ENCODE measurements around the gene CRYL1. TPM values are rescaled to one million over a fixed set of nuclear protein-coding genes. Genes with fewer than 3 reads are reported as not detected.

Gene CRYL1
- total and polyA plus RNA-seq, 9 of the 15 experiments (the other 6 are each of a cell fraction or from before 2014, with no cell fraction given), result 1.0 to 6.9 (median 2.4) TPM

GRCh38 chr13:20501592-20501991, 24.1 kb downstream of the CRYL1 start:
- DNase-seq (ENCODE audit: extremely low read depth in 1 of 4, low spot score in 3 of 4) (no peak), ATAC-seq (no peak), FAIRE-seq (no peak)
- H3K27me3 ChIP-seq (ENCODE audit: control insufficient read depth in 2 of 2, insufficient read depth in 2 of 2, low read length in 2 of 2), result no peaks in the 10 kb centered on the region
- H3K27ac ChIP-seq (ENCODE audit: extremely low read depth, low read depth, low read length), result no peak overlapping the region
- H3K4me2 ChIP-seq (ENCODE audit: insufficient read depth, low read length), result no peak overlapping the region
- BruUV-seq (replicated peaks), result no TSS peak
- H3K79me2 ChIP-seq (ENCODE audit: control insufficient read depth, insufficient read depth, low read length), result no peaks in the 10 kb centered on the region
- intact Hi-C loops (cut with micrococcal nuclease), result no loop called here
- H3K4me3 ChIP-seq, result no peak overlapping the region
- H4K20me1 ChIP-seq (replicated peaks; ENCODE audit: control insufficient read depth, insufficient read depth, low read length), result no peaks in the 10 kb centered on the region
- no peaks in the 10 kb centered on the region for H3K9me1 ChIP-seq (ENCODE audit: control insufficient read depth, insufficient read depth, low read length)
- 11% methylated on average over 4 of the region's 4 CpGs for WGBS (ENCODE audit: insufficient coverage, low coverage, missing lambda C conversion rate)
- H3K9ac ChIP-seq (ENCODE audit: insufficient read depth in 1 of 2, low read depth in 2 of 2, low read length in 2 of 2), result no peak overlapping the region
- no peaks in the 10 kb centered on the region for H3K4me1 ChIP-seq (replicated peaks in 1 of 2; ENCODE audit: control insufficient read depth in 2 of 2, insufficient read depth in 2 of 2, low read length in 2 of 2)
- in situ Hi-C loops (cut with MboI), result loop anchor here (10.0 kb wide), 1 partner anchor 323 kb away; no protein-coding TSS in a partner anchor
- ChIA-PET CTCF (ENCODE audit: low intra/inter-chr PET ratio) (no interaction called here), POLR2A (no interaction called here)
- H3K9me3 ChIP-seq (replicated peaks; ENCODE audit: control insufficient read depth, insufficient read depth, low read depth, low read length), result no peaks in the 10 kb centered on the region
- H3K36me3 ChIP-seq (ENCODE audit: control insufficient read depth, insufficient read depth, low read length), result no peaks in the 10 kb centered on the region
- no peak for TF ChIP-seq ATF6 (CRISPR knock-in tag; IDR thresholded peaks at IDR 0.05)
- no peak for TF ChIP-seq ARNT (IDR thresholded peaks at IDR 0.05)
- no peak for TF ChIP-seq BCOR (IDR thresholded peaks at IDR 0.05)
- no peak for TF ChIP-seq ZBTB40 (IDR thresholded peaks at IDR 0.05)
- TF ChIP-seq ZBTB40 (CRISPR knock-in tag; IDR thresholded peaks at IDR 0.05), result no peak
- TF ChIP-seq, protein P1, sequence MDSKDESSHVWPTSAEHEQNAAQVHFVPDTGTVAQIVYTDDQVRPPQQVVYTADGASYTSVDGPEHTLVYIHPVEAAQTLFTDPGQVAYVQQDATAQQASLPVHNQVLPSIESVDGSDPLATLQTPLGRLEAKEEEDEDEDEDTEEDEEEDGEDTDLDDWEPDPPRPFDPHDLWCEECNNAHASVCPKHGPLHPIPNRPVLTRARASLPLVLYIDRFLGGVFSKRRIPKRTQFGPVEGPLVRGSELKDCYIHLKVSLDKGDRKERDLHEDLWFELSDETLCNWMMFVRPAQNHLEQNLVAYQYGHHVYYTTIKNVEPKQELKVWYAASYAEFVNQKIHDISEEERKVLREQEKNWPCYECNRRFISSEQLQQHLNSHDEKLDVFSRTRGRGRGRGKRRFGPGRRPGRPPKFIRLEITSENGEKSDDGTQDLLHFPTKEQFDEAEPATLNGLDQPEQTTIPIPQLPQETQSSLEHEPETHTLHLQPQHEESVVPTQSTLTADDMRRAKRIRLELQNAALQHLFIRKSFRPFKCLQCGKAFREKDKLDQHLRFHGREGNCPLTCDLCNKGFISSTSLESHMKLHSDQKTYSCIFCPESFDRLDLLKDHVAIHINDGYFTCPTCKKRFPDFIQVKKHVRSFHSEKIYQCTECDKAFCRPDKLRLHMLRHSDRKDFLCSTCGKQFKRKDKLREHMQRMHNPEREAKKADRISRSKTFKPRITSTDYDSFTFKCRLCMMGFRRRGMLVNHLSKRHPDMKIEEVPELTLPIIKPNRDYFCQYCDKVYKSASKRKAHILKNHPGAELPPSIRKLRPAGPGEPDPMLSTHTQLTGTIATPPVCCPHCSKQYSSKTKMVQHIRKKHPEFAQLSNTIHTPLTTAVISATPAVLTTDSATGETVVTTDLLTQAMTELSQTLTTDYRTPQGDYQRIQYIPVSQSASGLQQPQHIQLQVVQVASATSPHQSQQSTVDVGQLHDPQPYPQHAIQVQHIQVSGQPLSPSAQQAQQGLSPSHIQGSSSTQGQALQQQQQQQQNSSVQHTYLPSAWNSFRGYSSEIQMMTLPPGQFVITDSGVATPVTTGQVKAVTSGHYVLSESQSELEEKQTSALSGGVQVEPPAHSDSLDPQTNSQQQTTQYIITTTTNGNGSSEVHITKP (IDR thresholded peaks at IDR 0.05; ENCODE audit: partially characterized antibody), result no peak
- H2AFZ ChIP-seq (ENCODE audit: low read depth, low read length), result no peak overlapping the region

Measured in K562 (cell line).